Measurements from ENCODE around the gene CCDC91. TPM values are rescaled to one million over a fixed set of nuclear protein-coding genes. Genes with fewer than 3 reads are reported as not detected.
"Not testable (repeated sequence)": the region's sequence is repeated elsewhere in the genome, so short reads cannot be mapped to it uniquely, and the experiment has no call there.

CCDC91 gene
- total RNA-seq, 1 donor from 2014 or later, result 23.5 TPM

GRCh38 chr12:28184375-28184774 is 5.9 kb upstream of the CCDC91 start:
- no peak for DNase-seq (ENCODE audit: low read depth)
- H3K36me3 ChIP-seq (ENCODE audit: control insufficient read depth, insufficient read depth, low read length), result no peaks in the 10 kb centered on the region
- no peak overlapping the region for H3K4me3 ChIP-seq (ENCODE audit: low read depth, low read length)
- H3K27me3 ChIP-seq (ENCODE audit: control insufficient read depth, insufficient read depth, low read length), result no peaks in the 10 kb centered on the region
- no peak for TF ChIP-seq CTCF (IDR thresholded peaks at IDR 0.05; ENCODE audit: insufficient read depth, low read length, poor library complexity, severe bottlenecking)

- Histone ChIP-seq H3K4me3 (ENCODE audit: low read depth, low read length) (no peak overlapping the region), H3K27me3 (ENCODE audit: control insufficient read depth, insufficient read depth, low read length) (no peaks in the 10 kb centered on the region), H3K36me3 (ENCODE audit: control insufficient read depth, insufficient read depth, low read length) (no peaks in the 10 kb centered on the region)
- no peak for DNase-seq (ENCODE audit: low read depth)
- no peak for TF ChIP-seq CTCF (IDR thresholded peaks at IDR 0.05; ENCODE audit: insufficient read depth, low read length, poor library complexity, severe bottlenecking)
These were observed 3.8 kb upstream of the CCDC91 start for GRCh38 chr12:28186500-28186899.

GRCh38 chr12:28189784-28190320 is 404 bp upstream of the CCDC91 start:
- no peaks in the 10 kb centered on the region for H3K36me3 ChIP-seq (ENCODE audit: control insufficient read depth, insufficient read depth, low read length)
- no peak for TF ChIP-seq CTCF (IDR thresholded peaks at IDR 0.05; ENCODE audit: insufficient read depth, low read length, poor library complexity, severe bottlenecking)
- no peak for DNase-seq (ENCODE audit: low read depth)
- H3K27me3 ChIP-seq (ENCODE audit: control insufficient read depth, insufficient read depth, low read length), result no peaks in the 10 kb centered on the region
- H3K4me3 ChIP-seq (ENCODE audit: low read depth, low read length), result peak overlapping the region; percentile 87

- TF ChIP-seq CTCF (IDR thresholded peaks at IDR 0.05; ENCODE audit: insufficient read depth, low read length, poor library complexity, severe bottlenecking), result no peak
- Histone ChIP-seq H3K4me3 (ENCODE audit: low read depth, low read length) (peak overlapping the region; percentile 87), H3K36me3 (ENCODE audit: control insufficient read depth, insufficient read depth, low read length) (no peaks in the 10 kb centered on the region), H3K27me3 (ENCODE audit: control insufficient read depth, insufficient read depth, low read length) (no peaks in the 10 kb centered on the region)
- DNase-seq (ENCODE audit: low read depth), result no peak
These were observed 1.1 kb downstream of the CCDC91 start for GRCh38 chr12:28191051-28192048.

GRCh38 chr12:28192125-28192524 is 1.9 kb downstream of the CCDC91 start:
- TF ChIP-seq CTCF (IDR thresholded peaks at IDR 0.05; ENCODE audit: insufficient read depth, low read length, poor library complexity, severe bottlenecking), result no peak
- H3K27me3 ChIP-seq (ENCODE audit: control insufficient read depth, insufficient read depth, low read length), result no peaks in the 10 kb centered on the region
- H3K4me3 ChIP-seq (ENCODE audit: low read depth, low read length), result no peak overlapping the region
- no peaks in the 10 kb centered on the region for H3K36me3 ChIP-seq (ENCODE audit: control insufficient read depth, insufficient read depth, low read length)
- no peak for DNase-seq (ENCODE audit: low read depth)

GRCh38 chr12:28194621-28195020 is 4.4 kb downstream of the CCDC91 start:
- not testable (repeated sequence) for DNase-seq (ENCODE audit: low read depth); H3K4me3 ChIP-seq (ENCODE audit: low read depth, low read length); H3K27me3 ChIP-seq (ENCODE audit: control insufficient read depth, insufficient read depth, low read length); H3K36me3 ChIP-seq (ENCODE audit: control insufficient read depth, insufficient read depth, low read length)

- DNase-seq (ENCODE audit: low read depth), result not testable (repeated sequence)
These were observed 10.9 kb downstream of the CCDC91 start for GRCh38 chr12:28201136-28201535.

More at GRCh38 chr12:28201136-28201535, 10.9 kb downstream of the CCDC91 start:
- H3K36me3 ChIP-seq (ENCODE audit: control insufficient read depth, insufficient read depth, low read length); H3K27me3 ChIP-seq (ENCODE audit: control insufficient read depth, insufficient read depth, low read length); H3K4me3 ChIP-seq (ENCODE audit: low read depth, low read length): not testable (repeated sequence)

Data from kidney epithelial cell (primary cell).